Mononuclear cell (primary cell): ENCODE data around the gene ZNF670. TPM values are rescaled to one million over a fixed set of nuclear protein-coding genes. Genes with fewer than 3 reads are reported as not detected.

Source experiments
- H3K27me3 ChIP-seq: 2 replicates; pipeline ENCODE4 v1.6.0; 2011; ENCODE audit warnings: low read length, control low read depth; ENCODE audit not compliant: insufficient read depth
- H3K4me1 ChIP-seq: 2 replicates; pipeline ENCODE4 v1.5.1; 2011; ENCODE audit warnings: mild to moderate bottlenecking, low read length, control low read depth; ENCODE audit not compliant: insufficient read depth
- H3K4me3 ChIP-seq: 2 replicates; pipeline ENCODE4 v1.5.1; 2011; ENCODE audit warnings: mild to moderate bottlenecking, low read length, moderate library complexity
- H3K9me3 ChIP-seq: 2 replicates; pipeline ENCODE4 v1.5.1; 2011; ENCODE audit warnings: low read depth, mild to moderate bottlenecking, control low read depth, low read length
- total RNA-seq: library from RNA; depleted of rRNA; stranded (reverse); fragments of >200 nt; gene quantifications from one replicate; pipeline ENCODE4 v1.2.3, GENCODE V29; 2012

ZNF670 gene
- total RNA-seq, 1 donor, result 0.94 TPM

- Histone ChIP-seq H3K4me1 (no peaks in the 10 kb centered on the region), H3K4me3 (no peak overlapping the region), H3K9me3 (no peaks in the 10 kb centered on the region), H3K27me3 (no peaks in the 10 kb centered on the region)
Measured at GRCh38 chr1:247088967-247089366, 10.4 kb upstream of the ZNF670 start.

- Histone ChIP-seq H3K27me3 (no peaks in the 10 kb centered on the region), H3K4me3 (no peak overlapping the region), H3K4me1 (no peaks in the 10 kb centered on the region), H3K9me3 (no peaks in the 10 kb centered on the region)
Measured at GRCh38 chr1:247087256-247087655, 8.6 kb upstream of the ZNF670 start.

- H3K27me3 ChIP-seq, result no peaks in the 10 kb centered on the region
- no peaks in the 10 kb centered on the region for H3K4me1 ChIP-seq
- no peaks in the 10 kb centered on the region for H3K9me3 ChIP-seq
- H3K4me3 ChIP-seq, result no peak overlapping the region
Measured at GRCh38 chr1:247085310-247085709, 6.7 kb upstream of the ZNF670 start.

GRCh38 chr1:247084771-247085170, 6.2 kb upstream of the ZNF670 start:
- Histone ChIP-seq H3K27me3 (no peaks in the 10 kb centered on the region), H3K4me1 (no peaks in the 10 kb centered on the region), H3K9me3 (no peaks in the 10 kb centered on the region), H3K4me3 (no peak overlapping the region)

GRCh38 chr1:247079141-247079874, 697 bp upstream of the ZNF670 start:
- H3K27me3 ChIP-seq, result no peaks in the 10 kb centered on the region
- peaks cover 16% of the 10 kb centered on the region for H3K4me1 ChIP-seq
- H3K9me3 ChIP-seq, result no peaks in the 10 kb centered on the region
- peak overlapping the region; percentile 61 for H3K4me3 ChIP-seq

GRCh38 chr1:247077876-247078257, 744 bp downstream of the ZNF670 start:
- Histone ChIP-seq H3K4me3 (peak overlapping the region; percentile 61), H3K4me1 (peaks cover 16% of the 10 kb centered on the region), H3K27me3 (no peaks in the 10 kb centered on the region), H3K9me3 (no peaks in the 10 kb centered on the region)

- Histone ChIP-seq H3K4me1 (peaks cover 16% of the 10 kb centered on the region), H3K4me3 (no peak overlapping the region), H3K9me3 (no peaks in the 10 kb centered on the region), H3K27me3 (no peaks in the 10 kb centered on the region)
Measured at GRCh38 chr1:247077213-247077612, 1.4 kb downstream of the ZNF670 start.

GRCh38 chr1:247070645-247071044, 8.0 kb downstream of the ZNF670 start:
- H3K4me3 ChIP-seq, result no peak overlapping the region
- peaks cover 26% of the 10 kb centered on the region for H3K9me3 ChIP-seq
- H3K27me3 ChIP-seq, result no peaks in the 10 kb centered on the region
- H3K4me1 ChIP-seq, result no peaks in the 10 kb centered on the region

GRCh38 chr1:247064304-247064703, 14.3 kb downstream of the ZNF670 start:
- Histone ChIP-seq H3K27me3 (no peaks in the 10 kb centered on the region), H3K9me3 (peaks cover 44% of the 10 kb centered on the region), H3K4me1 (no peaks in the 10 kb centered on the region), H3K4me3 (no peak overlapping the region)

GRCh38 chr1:247060771-247061170, 17.8 kb downstream of the ZNF670 start:
- Histone ChIP-seq H3K4me1 (no peaks in the 10 kb centered on the region), H3K4me3 (no peak overlapping the region), H3K27me3 (no peaks in the 10 kb centered on the region), H3K9me3 (peaks cover 62% of the 10 kb centered on the region)

- no peaks in the 10 kb centered on the region for H3K27me3 ChIP-seq
Measured at GRCh38 chr1:247056071-247056470, 22.5 kb downstream of the ZNF670 start.

GRCh38 chr1:247054992-247055415, 23.6 kb downstream of the ZNF670 start:
- Histone ChIP-seq H3K27me3 (no peaks in the 10 kb centered on the region), H3K4me1 (no peaks in the 10 kb centered on the region), H3K9me3 (peaks cover 75% of the 10 kb centered on the region), H3K4me3 (no peak overlapping the region)

More at GRCh38 chr1:247056071-247056470, 22.5 kb downstream of the ZNF670 start:
- Histone ChIP-seq H3K4me3 (no peak overlapping the region), H3K9me3 (peaks cover 84% of the 10 kb centered on the region), H3K4me1 (no peaks in the 10 kb centered on the region)

- H3K4me3 ChIP-seq, result no peak overlapping the region
- H3K27me3 ChIP-seq, result no peaks in the 10 kb centered on the region
- peaks cover 82% of the 10 kb centered on the region for H3K9me3 ChIP-seq
- no peaks in the 10 kb centered on the region for H3K4me1 ChIP-seq
Measured at GRCh38 chr1:247047702-247048101, 30.9 kb downstream of the ZNF670 start.

- H3K27me3 ChIP-seq, result no peaks in the 10 kb centered on the region
- no peaks in the 10 kb centered on the region for H3K4me1 ChIP-seq
- peaks cover 83% of the 10 kb centered on the region for H3K9me3 ChIP-seq
- H3K4me3 ChIP-seq, result no peak overlapping the region
Measured at GRCh38 chr1:247047260-247047659, 31.4 kb downstream of the ZNF670 start.

- Histone ChIP-seq H3K27me3 (no peaks in the 10 kb centered on the region), H3K4me1 (no peaks in the 10 kb centered on the region), H3K4me3 (no peak overlapping the region), H3K9me3 (peaks cover 92% of the 10 kb centered on the region)
Measured at GRCh38 chr1:247043406-247043805, 35.2 kb downstream of the ZNF670 start.
